IMR-90 (cell line): ENCODE measurements around the gene PRMT7.

Experiments
- BHLHE40 ChIP-seq: fragments of 150-350 bp; IDR thresholded peaks from 2 replicates; pipeline ENCODE4 v1.6.1; 2016; ENCODE audit warnings: mild to moderate bottlenecking, low read depth, low read length
- CEBPB ChIP-seq: IDR thresholded peaks from 2 replicates; pipeline ENCODE4 v1.6.1; 2012; ENCODE audit warnings: low read depth, low read length, improper control_type of control experiment
- CTCF ChIP-seq: conservative IDR thresholded peaks from 2 replicates; pipeline ENCODE4 v1.5.1; 2012; ENCODE audit warnings: mild to moderate bottlenecking, low read depth, low read length, improper control_type of control experiment
- FOS ChIP-seq: fragments of 150-350 bp; IDR thresholded peaks from 2 replicates; pipeline ENCODE4 v1.6.1; 2016; ENCODE audit warnings: low read depth, low read length
- MAZ ChIP-seq: IDR thresholded peaks from 2 replicates; pipeline ENCODE4 v1.6.1; 2012; ENCODE audit warnings: low read depth, mild to moderate bottlenecking, low read length, improper control_type of control experiment, moderate library complexity, borderline replicate concordance
- NFE2L2 ChIP-seq: fragments of 150-350 bp; IDR thresholded peaks from 2 replicates; pipeline ENCODE4 v1.6.1; 2016; ENCODE audit warnings: low read depth, mild to moderate bottlenecking, low read length

GRCh38 chr16:68273896-68274295, 36.9 kb upstream of the PRMT7 start:
- no peak for TF ChIP-seq CTCF
- no peak for TF ChIP-seq MAZ
- TF ChIP-seq FOS, result no peak
- TF ChIP-seq CEBPB, result no peak
- no peak for TF ChIP-seq NFE2L2
- no peak for TF ChIP-seq BHLHE40
